GM19099 (cell line): Measurements from ENCODE around the gene HHIPL1.

Experiments
- POLR2A ChIP-seq: IDR thresholded peaks from 3 replicates; pipeline ENCODE4 v1.6.1; 2011; ENCODE audit warnings: low read depth; ENCODE audit not compliant: insufficient read length; ENCODE audit errors: extremely low read depth

The HHIPL1 gene

DNA sequence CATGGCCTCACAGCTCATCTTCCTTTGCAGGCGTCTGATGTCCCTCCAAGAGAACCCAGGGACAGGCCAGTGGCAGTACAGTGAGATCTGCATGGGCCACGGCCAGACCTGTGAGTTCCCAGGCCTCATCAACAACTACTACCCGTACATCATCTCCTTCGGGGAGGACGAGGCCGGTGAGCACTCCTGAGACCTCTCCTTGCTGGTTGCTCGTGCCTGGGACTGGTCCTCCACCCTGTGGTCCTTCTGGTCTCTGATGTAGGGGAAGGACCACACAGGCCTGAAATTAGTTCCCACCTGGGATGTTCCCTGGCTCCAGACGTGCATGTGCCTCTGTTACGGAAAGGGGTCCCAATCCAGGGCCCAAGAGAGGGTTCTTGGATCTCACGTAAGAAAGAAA lies 17.9 kb downstream of the HHIPL1 start:
- no peak for TF ChIP-seq POLR2A

GRCh38 chr14:99663386-99664057 lies 18.6 kb downstream of the HHIPL1 start:
- TF ChIP-seq POLR2A, result no peak

DNA sequence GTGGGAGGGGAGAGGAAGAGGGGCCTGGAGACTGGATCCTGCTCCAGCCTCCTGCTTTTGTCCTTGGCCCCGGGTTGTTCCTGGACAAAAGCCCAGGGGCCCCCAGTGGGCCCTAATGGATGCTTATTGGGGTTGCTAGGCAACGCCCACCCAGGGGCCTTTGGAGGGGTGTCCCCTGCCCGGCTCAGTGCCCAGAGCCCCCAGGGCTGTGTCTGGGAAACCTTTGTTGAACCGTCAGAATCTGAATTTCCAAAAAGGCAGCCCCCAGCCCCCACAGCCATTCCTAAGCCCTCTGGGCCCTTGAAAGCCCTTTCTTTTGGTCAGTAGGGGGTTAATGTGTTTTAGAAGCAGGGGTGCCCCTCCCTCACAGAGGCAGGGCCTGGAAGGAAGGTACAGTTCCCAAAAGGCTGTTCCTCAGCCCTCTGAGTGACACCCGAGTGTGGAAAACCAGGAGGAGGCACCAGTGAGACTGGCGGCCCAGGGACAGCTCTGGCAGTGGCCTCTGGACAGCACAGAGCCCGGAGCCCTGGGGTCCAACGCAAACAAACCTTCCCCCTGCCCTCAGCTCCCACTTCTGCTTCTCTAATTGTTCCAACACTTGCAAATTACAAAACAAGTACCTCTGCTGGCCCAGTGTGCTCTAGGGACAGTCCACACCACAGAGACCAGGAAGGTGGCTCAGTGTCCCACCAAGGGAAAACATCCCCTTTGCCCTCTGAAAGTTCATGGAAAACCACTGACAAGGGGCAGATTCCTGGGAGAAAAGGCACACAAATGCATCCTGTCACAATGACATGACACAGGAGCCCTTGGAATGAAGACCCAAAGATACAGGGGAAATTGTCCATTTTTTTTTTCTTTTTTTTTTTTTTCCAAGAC lies 19.4 kb downstream of the HHIPL1 start:
- TF ChIP-seq POLR2A, result no peak

DNA sequence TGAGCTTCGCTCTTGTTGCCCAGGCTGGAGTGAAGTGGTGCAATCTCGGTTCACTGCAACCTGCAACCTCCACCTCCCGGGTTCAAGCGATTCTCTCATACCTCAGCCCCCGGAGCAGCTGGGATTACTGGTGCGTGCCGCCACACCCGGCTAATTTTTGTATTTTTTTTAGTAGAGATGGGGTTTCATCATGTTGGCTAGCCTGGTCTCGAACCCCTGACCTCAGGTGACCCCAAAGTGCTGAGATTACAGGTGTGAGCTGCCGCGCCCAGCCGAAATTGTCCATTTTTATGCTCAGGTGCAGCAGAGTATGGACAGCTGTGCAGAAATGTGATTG lies 20.0 kb downstream of the HHIPL1 start:
- TF ChIP-seq POLR2A, result no peak

DNA sequence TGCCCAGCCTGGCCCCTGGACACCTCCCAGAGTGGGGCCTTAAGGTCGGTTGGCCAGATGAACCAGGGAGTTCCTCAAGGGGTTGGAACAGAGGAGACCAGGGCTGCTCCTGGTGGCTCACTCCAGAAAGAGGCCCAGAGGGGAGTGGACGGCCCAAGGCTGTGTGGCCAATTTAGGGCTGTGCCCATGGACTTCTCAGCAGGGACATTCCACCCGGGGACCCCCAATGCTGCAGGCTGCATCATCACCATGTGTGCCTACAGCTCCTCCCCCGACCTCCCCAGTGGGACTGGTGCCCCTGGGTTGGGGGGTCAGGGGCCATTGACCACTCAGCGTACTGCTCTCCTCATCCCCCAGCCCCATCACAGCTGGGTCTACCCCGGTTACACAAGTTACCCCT lies 21.6 kb downstream of the HHIPL1 start:
- no peak for TF ChIP-seq POLR2A

DNA sequence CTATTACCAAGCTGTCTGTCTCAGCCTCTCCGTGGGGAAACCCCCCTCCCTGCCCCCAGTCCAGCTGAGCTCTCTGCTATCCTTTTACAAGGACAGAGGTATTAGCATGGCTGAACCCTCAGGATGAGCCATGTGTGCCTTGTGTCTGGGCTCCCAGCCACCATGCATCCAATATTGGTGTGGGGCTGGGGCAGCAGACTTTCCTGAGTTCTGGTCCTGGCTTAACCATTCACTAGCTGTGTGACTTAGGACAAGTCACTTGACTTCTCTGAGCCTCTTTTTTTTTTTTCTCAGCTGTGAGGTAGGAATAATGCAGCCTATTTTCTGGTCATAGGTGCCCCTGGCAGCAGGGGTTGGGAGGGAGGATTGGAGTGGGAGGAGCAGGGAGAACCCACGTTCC lies 22.1 kb downstream of the HHIPL1 start:
- TF ChIP-seq POLR2A, result no peak

DNA sequence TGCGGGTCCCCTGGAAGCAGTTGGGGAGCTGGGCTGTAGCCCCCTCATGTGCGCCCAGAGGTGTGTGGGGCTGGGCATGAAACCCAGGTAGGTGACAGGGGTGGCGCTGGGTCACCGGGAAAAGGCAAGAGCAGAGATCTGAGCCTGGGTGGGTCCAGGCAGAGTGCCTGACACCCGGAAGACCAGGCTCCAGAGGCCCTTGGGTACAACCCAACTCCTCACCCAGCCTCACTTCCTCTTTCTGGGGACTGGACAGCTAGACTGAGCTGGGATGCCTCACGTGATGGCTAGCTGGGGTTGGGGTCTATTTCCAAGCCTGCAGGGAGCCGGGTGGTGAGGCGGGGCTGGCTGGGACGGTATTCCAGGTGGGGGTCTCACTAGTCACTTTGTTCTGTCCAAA lies 22.9 kb downstream of the HHIPL1 start:
- no peak for TF ChIP-seq POLR2A

GRCh38 chr14:99668307-99669295 lies 23.7 kb downstream of the HHIPL1 start:
- no peak for TF ChIP-seq POLR2A

GRCh38 chr14:99670361-99671234 lies 25.7 kb downstream of the HHIPL1 start:
- TF ChIP-seq POLR2A, result no peak

DNA sequence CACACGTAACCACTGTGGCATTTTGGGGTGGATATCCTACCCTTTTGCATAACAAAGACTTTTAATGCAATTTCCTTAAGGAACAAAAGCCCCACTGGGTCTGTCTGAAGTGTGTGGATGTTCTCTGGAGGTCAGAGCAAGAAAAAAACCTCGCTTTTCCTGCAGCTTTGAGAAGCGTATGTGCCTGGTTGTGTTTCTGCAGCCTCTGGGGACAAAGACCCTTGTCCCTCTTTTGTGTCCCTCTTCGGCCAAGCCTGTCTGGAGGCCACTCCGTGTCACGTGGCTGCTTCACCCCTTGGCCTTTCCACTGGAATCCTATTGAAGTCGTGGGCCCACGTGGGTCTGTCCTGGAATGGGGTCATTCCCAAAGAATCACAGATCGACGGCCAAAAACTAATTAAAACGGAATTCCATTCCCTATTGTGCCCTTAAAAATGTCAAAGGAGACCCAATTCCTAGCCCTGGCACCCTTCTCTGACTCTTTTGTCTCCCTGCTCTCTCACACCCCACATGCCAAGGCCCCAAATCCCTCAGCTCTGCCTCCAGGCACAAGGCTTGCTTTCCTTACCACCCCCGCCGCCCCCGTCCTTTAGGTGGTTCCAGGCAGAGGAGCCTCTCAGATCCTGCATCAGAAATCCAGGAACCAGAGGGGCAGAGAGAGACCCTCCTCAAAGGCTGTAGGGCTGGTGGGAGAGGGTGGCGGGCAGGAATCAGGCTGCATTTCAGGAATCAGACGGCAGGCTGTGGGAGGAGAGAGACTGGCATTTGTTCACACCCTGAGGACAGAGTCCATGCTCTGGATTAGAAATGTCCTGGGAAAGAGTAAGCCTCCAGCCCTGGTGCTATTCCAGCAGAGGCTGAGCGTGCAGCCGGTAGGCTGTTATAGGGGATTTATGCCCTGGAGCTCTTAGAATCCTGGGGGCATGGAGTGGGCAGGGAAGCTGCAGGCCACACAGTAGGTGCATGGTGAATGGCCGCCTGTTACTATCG lies 26.6 kb downstream of the HHIPL1 start:
- no peak for TF ChIP-seq POLR2A

DNA sequence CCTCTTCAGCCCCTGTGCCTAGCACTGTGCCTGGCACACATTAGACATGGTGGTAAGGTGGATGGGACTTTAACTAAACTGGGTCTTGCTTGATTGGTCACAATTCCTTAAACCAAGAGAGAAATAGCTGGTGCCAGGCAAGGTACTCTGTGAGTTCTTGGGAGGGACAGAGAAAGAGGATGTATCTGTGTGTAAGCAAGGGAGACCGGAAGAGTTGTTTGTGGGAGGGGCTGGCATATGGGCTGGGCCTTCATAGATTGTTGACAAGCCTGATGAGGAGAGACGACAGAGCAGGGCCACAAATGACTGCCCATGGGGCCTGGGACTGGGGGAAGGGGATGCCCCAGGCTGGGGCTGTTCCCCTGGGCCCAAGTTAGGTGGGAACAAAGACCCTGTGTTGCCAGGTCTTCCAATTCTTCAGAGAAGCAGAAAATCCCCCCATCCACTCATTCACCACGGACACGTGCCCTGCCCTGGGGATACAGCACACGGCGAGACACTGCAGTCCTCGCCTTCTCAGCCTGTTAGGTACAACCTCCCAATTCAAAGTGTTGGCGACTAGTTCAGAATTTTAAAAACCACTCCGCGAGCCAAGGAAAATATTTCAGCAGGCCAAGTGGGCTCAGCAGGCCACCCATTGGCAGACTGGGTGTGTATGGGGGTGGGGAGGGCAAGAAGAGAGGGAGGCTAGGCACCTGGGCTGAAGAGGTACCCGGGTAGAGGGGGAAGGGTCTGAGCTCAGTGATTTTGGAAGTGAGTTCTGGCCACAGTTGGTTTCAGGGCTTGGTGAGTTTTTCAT lies 27.8 kb downstream of the HHIPL1 start:
- no peak for TF ChIP-seq POLR2A

DNA sequence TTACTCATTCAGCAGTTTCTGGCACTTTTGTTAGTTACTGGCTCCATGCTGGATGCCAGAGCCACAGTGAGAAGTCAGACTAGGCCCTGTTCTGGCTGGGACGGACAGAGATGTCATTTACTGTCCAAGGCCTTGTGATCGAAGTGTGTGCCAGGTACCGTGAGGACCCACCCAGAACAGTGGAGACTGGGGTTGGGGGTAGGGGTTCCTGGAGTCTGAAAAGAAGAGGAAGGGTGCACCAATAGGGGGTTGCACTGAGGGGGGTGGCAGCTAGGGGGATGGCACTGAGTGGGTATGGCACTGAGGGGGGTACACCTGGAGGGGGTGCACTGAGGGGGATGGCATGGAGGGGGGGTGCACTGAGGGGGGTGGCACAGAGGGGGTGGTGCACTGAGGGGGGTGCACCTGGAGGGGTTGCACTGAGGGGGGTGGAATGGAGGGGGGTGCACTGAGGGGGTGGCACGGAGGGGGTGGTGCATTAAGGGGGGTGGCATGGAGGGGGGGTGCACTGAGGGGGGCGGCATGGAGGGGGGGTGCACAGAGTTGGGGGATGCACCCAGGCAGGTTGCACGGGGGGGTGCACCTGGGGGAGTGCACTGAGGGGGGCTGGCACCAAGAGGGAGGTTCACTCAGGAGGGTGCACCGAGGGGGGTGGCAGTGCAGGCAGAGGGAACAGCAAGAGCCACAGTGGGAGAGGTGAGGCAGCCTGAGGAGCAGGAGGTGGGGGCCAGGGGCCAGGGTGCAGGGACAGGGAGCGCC lies 28.6 kb downstream of the HHIPL1 start:
- no peak for TF ChIP-seq POLR2A
